ENCODE results near the gene AKIP1.
A peak's percentile ranks its signal among the peaks of the same experiment; 100 is the strongest.
"Not testable (repeated sequence)": the region's sequence is repeated elsewhere in the genome, so short reads cannot be mapped to it uniquely, and the experiment has no call there.

AKIP1 gene

DNA sequence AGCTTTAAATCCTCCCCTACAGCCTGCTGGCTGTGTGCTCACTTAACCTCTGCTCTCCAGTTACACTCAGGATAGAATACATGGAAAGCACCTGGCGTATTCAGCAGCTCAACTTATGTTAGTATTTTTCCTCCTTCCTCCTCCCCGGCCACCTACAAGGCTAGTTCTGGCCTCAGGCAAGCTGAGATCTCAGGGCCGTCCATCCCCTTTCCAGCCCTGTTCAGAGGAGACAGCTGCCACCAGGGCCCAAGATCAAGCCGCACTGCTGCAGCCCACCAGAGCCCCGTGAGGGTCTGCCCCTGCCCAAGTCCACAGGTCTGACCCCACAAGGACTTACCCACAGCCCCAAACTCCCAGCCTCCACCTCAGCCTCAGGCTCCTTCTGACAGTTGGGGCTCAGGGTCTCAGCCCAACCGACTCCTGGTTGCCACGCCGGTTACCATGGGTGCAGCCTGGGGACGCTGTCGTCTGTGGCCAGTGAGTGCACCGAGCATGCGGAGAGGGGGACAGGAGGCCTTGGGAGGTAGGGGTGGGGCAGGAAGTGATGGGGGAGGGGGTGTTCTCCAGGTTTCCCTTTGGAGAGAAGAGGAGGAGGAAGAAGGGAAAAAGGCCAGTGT, 21.7 kb downstream of the AKIP1 start, which contains the start of gene C11orf16:
C11orf16 (minus strand) TSS at position 384 of the 617 bp plus-strand sequence. CDS start 639 bp downstream, outside the sequence.
- H3K4me3 Mint-ChIP-seq, result no peak within 1 kb of the TSS
- no peak within 1 kb of the TSS for H3K27ac Mint-ChIP-seq
- H3K9me3 Mint-ChIP-seq, result no peaks in the 10 kb centered on the region
- H3K27me3 Mint-ChIP-seq, result no peaks in the 10 kb centered on the region
- no peaks in the 10 kb centered on the region for H3K36me3 Mint-ChIP-seq (ENCODE audit: low read depth)
- H3K4me1 Mint-ChIP-seq (ENCODE audit: low read depth), result no peaks in the 10 kb centered on the region

DNA sequence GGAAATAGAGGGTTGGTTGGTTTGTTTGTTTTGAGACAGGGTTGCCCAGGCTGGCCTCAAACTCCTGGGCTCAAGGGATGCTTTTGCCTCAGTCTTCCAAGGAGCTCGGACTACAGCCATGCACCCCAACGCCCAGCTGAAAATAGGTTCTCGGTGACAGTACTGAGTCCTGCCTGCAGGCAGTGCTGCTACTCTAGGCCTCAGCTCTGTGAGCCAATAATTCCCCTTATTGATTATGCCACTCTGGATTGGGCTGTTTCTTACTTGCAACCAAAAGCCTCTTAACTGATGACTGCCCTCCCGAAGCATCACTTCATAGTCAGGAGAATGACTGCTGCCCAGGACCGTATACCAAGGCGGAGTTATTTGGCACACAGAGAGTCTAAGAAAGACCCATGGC, 22.9 kb downstream of the AKIP1 start:
- Mint-ChIP-seq H3K9me3 (no peaks in the 10 kb centered on the region), H3K4me1 (ENCODE audit: low read depth) (no peaks in the 10 kb centered on the region), H3K27ac (no peak overlapping the region), H3K27me3 (no peaks in the 10 kb centered on the region), H3K36me3 (ENCODE audit: low read depth) (no peaks in the 10 kb centered on the region), H3K4me3 (no peak overlapping the region)

DNA sequence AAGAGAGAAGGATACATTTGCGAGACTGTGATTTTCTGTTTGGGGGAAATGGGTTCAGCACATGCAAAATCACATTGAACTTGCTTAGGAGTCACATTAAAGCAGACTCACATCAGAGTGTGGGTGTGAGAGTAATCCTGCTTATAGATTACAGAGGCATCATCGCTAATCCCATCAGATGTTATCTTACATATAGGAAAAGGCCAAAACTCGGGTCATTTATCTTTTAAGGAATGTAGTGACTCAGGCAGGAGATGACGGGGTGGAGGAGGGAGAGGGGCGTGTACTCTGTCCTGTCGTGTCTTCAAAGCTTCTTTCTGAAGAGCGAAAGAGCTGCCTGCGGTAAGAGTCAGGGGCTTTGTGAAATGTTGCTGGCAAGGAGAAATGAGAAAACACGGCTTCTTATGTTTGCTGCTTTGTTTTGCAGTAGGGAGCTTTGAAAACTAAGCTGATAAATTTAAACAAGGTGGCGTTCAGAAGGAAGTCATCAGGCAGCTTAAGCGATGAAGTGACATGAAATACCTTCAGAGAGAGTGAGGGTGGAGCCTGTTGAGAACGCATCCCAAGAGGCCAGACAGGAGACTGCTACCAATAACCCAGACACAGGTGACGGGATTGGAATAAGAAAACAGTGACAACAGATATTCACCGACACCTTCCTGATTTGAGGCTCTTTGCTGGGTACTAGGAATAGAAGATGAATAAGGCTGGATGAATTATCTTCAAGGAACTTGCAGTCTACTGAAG, 23.9 kb downstream of the AKIP1 start:
- Mint-ChIP-seq H3K4me3 (no peak overlapping the region), H3K9me3 (no peaks in the 10 kb centered on the region), H3K4me1 (ENCODE audit: low read depth) (no peaks in the 10 kb centered on the region), H3K27ac (no peak overlapping the region), H3K36me3 (ENCODE audit: low read depth) (no peaks in the 10 kb centered on the region), H3K27me3 (no peaks in the 10 kb centered on the region)

DNA sequence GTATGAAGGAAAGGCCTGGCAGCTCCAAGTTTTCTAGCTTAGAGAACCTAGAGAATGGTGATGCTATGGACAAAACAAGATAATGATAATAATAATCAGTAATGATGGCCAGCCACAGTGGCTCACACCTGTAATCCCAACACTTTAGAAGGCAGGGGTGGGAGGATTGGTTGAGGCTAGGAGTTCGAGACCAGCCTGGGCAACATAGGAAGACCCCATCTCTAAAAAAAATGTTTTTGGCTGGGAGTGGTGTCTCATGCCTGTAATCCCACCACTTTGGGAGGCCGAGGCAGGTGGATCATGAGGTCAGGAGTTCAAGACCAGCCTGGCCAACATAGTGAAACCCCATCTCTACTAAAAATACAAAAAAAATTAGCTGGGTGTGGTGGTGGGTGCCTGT, 24.8 kb downstream of the AKIP1 start:
- H3K9me3 Mint-ChIP-seq; H3K27me3 Mint-ChIP-seq; H3K27ac Mint-ChIP-seq; H3K4me3 Mint-ChIP-seq; H3K36me3 Mint-ChIP-seq (ENCODE audit: low read depth); H3K4me1 Mint-ChIP-seq (ENCODE audit: low read depth): not testable (repeated sequence)

DNA sequence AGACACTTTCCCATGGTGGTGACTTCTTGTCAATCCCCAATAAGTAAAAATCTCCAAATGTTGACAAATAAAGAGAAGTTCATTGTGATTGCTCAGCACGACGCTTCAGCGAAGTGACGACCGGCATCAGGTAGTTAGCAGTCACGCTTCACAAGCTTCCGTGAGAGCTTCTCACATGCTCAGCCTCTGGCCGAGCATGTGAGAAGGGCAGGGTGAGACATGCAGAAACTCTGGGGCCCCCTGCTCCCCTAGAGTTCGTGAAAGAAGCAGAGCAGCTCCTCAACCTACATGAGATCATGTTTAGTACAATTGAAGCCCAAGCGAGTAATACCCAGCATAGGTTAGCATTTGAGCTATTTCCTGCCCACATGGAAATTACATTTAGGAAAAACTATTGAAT, 26.2 kb downstream of the AKIP1 start:
- Mint-ChIP-seq H3K9me3 (no peaks in the 10 kb centered on the region), H3K4me1 (ENCODE audit: low read depth) (no peaks in the 10 kb centered on the region), H3K4me3 (no peak overlapping the region), H3K36me3 (ENCODE audit: low read depth) (no peaks in the 10 kb centered on the region), H3K27me3 (no peaks in the 10 kb centered on the region), H3K27ac (no peak overlapping the region)

DNA sequence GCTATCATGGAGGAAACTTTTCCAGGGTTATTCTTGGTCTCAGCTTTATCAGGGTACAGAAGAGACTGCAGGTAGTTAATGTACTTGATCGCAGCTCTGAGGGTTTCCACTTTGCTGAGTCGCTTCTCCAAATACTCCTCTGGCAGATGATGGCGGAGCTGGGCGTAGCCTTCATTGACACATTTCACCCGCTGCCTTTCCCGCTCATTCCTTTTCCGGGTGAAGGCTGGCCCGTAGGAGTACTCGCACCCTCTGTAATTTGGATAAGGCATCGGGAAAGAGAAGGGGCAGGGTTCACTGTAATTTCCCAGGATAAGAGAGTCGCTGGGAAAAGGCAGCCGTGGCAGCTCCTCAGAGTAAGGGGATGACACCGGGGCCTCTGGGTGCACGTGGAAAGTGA, 26.7 kb downstream of the AKIP1 start:
- Mint-ChIP-seq H3K36me3 (ENCODE audit: low read depth) (no peaks in the 10 kb centered on the region), H3K27ac (no peak overlapping the region), H3K4me1 (ENCODE audit: low read depth) (no peaks in the 10 kb centered on the region), H3K27me3 (no peaks in the 10 kb centered on the region), H3K4me3 (no peak overlapping the region), H3K9me3 (no peaks in the 10 kb centered on the region)

DNA sequence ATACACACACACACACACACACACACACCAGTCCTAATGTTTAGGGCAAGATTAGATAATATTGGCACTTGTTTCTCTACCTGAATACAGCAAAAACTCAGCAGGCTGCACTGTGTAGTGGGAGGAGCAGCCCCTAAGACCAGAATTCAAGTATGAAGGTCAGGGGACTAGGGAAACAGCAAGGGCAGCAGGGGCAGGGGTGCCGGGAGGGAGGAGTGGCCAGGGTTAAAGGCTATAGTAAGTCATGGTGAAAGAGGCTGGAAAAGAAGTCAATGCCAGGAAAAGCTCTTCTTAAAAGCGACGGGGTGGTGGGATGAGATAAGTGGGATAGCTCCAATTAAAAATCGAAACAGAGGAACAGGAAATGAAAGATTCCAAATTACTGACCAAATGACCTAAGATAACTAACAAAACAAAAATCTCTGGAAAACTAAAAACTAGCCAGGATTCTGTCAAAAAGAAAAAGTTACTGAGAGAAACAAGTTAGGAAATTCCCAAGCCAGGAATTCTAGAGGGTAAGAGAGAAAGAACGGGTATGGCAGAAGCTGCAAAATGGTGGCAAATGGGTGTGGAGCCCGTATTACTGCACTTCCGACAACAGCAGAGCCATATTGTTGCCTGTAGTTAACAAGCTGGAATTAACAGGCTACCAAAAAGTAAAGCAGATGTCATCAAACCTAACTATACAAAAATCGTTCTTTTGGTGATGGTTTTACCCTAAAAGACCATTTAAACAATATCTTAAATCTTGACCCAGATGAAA, 30.5 kb downstream of the AKIP1 start:
- Mint-ChIP-seq H3K4me3 (no peak overlapping the region), H3K9me3 (no peaks in the 10 kb centered on the region), H3K36me3 (ENCODE audit: low read depth) (peaks cover 3% of the 10 kb centered on the region), H3K27ac (no peak overlapping the region), H3K4me1 (ENCODE audit: low read depth) (no peaks in the 10 kb centered on the region), H3K27me3 (no peaks in the 10 kb centered on the region)

DNA sequence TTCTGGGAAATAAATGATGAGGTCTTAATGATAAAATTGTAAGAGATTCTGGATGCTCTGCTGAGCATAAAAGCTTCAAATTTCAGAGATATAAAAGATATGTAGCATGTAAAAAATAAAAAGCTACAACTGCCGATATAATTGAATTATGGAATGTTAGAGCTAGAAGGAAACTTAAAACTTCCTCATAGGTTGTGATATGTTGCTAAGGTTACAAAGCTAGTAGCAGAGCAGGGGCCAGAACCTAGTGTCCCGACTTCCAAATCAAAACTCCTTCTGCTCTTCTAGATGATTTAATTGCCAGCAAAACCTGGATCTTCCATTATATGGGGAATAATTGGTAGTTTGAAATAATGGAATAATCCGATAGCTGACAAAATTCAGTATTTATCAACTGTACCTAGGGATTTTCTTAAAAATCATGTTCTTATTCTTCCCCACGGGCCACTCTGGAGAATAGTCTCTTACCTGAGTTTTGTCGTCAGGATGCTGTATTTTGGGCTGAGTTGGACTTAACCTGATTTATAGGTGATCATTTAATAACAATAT, 31.6 kb downstream of the AKIP1 start, which contains the start of gene ASCL3:
ASCL3 (minus strand) TSS at position 499 of the 549 bp plus-strand sequence. CDS start 4,855 bp downstream, outside the sequence.
- no peaks in the 10 kb centered on the region for H3K9me3 Mint-ChIP-seq
- peaks cover 11% of the 10 kb centered on the region for H3K36me3 Mint-ChIP-seq (ENCODE audit: low read depth)
- H3K4me1 Mint-ChIP-seq (ENCODE audit: low read depth), result no peaks in the 10 kb centered on the region
- H3K4me3 Mint-ChIP-seq, result no peak within 1 kb of the TSS
- no peaks in the 10 kb centered on the region for H3K27me3 Mint-ChIP-seq
- no peak within 1 kb of the TSS for H3K27ac Mint-ChIP-seq

DNA sequence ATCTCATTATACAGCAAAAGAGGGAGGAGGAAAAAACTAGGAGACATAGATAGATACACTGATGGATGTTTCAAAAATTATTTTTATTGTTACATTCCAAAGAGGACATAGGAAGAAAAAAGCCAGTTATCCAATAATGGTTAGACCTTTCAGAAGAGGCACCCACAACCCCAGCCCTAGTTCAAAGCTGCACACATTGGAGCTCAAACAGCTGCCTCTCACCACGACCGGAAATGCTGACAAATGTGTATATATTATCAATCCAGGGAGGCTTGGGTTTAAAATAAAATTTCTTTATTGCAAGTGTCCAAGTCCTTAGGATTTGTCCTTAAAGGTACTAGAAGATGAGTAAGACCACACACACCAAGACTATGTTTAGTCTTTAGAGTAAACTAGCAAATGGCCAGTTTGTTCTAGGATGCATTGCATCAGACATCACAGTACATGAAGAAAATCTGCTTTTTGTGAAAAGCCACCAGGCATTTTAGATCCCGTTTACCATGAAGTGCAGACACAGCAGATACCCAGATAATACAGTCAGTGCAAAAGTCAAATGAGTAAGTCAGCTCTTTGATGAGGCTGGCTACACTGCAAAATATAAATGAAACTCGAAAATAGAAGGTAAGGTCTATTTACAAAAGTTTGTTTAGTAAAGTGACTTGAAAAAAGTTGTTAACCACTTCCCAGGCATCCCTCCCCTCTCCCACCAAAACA, 36.4 kb downstream of the AKIP1 start:
- H3K4me1 Mint-ChIP-seq (ENCODE audit: low read depth), result no peaks in the 10 kb centered on the region
- H3K27me3 Mint-ChIP-seq, result no peaks in the 10 kb centered on the region
- no peaks in the 10 kb centered on the region for H3K9me3 Mint-ChIP-seq
- no peak overlapping the region for H3K27ac Mint-ChIP-seq
- H3K36me3 Mint-ChIP-seq (ENCODE audit: low read depth), result peaks cover 36% of the 10 kb centered on the region
- no peak overlapping the region for H3K4me3 Mint-ChIP-seq

DNA sequence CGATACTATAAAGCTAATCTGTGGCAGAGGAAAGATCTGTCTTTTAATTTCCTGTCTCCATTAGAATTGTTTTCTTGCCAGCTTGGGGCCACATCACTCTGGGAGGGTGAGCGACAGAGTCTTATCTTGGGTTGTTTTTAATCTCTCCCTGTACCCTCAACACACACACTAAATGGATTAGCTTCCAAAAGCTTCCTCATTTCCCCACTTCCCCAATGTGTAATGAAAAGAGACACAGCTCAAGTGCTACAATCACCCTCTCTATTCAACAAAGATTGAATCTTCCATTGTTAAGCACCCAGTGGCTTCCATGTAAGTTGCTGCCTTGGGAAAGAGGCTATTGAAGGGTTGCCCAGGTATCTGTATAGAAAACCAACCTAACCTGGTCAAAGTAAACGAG, 37.9 kb downstream of the AKIP1 start:
- H3K4me1 Mint-ChIP-seq (ENCODE audit: low read depth), result no peaks in the 10 kb centered on the region
- H3K4me3 Mint-ChIP-seq, result no peak overlapping the region
- H3K27ac Mint-ChIP-seq, result no peak overlapping the region
- no peaks in the 10 kb centered on the region for H3K9me3 Mint-ChIP-seq
- H3K27me3 Mint-ChIP-seq, result no peaks in the 10 kb centered on the region
- peaks cover 51% of the 10 kb centered on the region for H3K36me3 Mint-ChIP-seq (ENCODE audit: low read depth)

DNA sequence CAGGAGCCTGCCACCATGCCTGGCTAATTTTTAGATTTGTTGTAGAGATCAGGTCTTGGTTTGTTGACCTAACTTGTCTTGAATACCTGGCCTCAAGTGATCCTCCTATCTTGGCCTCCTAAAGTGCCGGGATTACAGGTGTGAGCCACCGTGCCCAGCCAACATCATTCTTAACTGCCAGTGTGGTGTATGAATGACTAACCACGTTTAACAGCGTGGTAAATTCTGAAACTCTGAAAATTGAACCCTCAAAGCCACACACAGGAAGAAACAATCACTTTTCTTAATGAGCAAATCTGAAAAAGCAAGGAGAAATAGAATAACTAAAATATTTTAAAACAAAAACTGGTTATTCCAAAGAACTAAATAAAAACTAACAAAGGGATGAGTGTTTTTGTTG, 45.9 kb downstream of the AKIP1 start:
- H3K4me1 Mint-ChIP-seq (ENCODE audit: low read depth), result peaks cover 25% of the 10 kb centered on the region
- no peaks in the 10 kb centered on the region for H3K9me3 Mint-ChIP-seq
- H3K4me3 Mint-ChIP-seq, result no peak overlapping the region
- H3K36me3 Mint-ChIP-seq (ENCODE audit: low read depth), result peaks cover 40% of the 10 kb centered on the region
- H3K27ac Mint-ChIP-seq, result no peak overlapping the region
- no peaks in the 10 kb centered on the region for H3K27me3 Mint-ChIP-seq

DNA sequence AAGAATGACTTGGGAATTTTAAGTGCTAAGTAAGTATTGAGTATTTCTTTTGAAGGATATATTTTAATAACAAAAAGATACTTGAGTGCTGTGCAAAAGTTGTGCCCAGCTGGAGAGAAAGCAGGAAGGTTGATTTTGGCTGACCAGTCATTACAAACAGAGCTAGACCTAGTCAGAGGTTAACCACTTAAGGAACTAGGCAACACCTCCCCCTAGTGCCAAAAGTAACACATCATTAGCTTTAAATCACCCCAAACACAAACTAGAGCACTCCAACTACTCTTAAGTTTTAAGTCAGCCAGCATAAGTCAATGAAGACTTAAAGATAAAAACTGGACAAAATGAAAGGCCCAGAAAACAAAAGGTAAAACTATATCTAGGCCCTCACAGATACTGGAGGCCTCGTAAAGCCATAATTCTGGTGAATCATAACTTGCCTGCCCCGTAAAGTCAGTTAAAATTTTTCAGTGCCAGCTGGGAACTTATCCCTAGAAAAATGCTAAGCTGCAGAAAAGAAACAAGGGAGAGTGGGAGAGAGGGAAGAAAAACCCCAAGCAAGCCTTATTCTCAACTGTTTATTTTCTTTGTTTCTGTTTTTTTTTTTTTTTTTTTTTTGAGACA, 48.7 kb downstream of the AKIP1 start:
- peaks cover 21% of the 10 kb centered on the region for H3K36me3 Mint-ChIP-seq (ENCODE audit: low read depth)
- H3K9me3 Mint-ChIP-seq, result no peaks in the 10 kb centered on the region
- no peak overlapping the region for H3K4me3 Mint-ChIP-seq
- H3K27ac Mint-ChIP-seq, result no peak overlapping the region
- no peaks in the 10 kb centered on the region for H3K27me3 Mint-ChIP-seq
- peaks cover 38% of the 10 kb centered on the region for H3K4me1 Mint-ChIP-seq (ENCODE audit: low read depth)

DNA sequence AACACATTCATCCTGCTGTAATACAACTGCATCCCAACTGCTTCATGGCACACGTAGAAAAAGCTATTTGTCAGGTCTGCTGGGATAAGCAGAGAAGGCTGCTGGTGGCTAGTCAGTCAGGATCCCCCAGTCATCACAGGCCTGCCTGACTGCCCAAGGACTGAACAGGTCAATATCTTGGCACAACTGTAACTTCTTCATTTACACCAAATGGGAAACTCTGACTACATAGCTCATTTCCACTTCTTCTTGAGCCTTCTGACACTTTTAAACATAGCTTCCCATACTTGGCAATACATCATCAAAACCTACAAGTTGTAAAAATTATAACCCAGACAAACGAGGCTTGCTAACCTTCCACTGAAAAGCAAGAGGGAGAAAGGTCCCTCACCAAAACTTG, 50.4 kb downstream of the AKIP1 start:
- H3K4me1 Mint-ChIP-seq (ENCODE audit: low read depth), result peaks cover 49% of the 10 kb centered on the region
- H3K4me3 Mint-ChIP-seq, result no peak overlapping the region
- H3K27me3 Mint-ChIP-seq, result no peaks in the 10 kb centered on the region
- H3K36me3 Mint-ChIP-seq (ENCODE audit: low read depth), result peaks cover 10% of the 10 kb centered on the region
- H3K9me3 Mint-ChIP-seq, result no peaks in the 10 kb centered on the region
- no peak overlapping the region for H3K27ac Mint-ChIP-seq

DNA sequence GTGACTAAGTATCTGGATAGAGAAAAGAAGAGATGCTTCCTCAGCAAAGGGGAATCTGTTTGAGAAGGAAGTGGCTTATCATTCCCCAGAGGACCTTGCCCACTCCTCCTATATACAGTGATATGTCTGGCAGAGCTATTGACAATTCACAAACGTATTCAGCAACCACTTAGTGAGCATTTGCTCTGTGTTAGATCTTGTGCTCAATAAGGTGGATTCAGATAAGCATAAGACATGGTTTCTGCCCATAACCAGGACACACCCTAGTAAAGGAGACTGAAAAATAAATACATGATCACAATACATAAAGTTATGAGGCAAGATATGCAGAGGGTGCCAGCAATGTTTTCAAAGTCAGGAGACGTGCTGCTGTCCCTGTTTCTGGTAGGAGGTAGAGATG, 51.9 kb downstream of the AKIP1 start:
- peaks cover 41% of the 10 kb centered on the region for H3K4me1 Mint-ChIP-seq (ENCODE audit: low read depth)
- no peaks in the 10 kb centered on the region for H3K36me3 Mint-ChIP-seq (ENCODE audit: low read depth)
- H3K27me3 Mint-ChIP-seq, result no peaks in the 10 kb centered on the region
- peak overlapping the region; percentile 43 for H3K27ac Mint-ChIP-seq
- H3K4me3 Mint-ChIP-seq, result peak overlapping the region; percentile 93
- H3K9me3 Mint-ChIP-seq, result no peaks in the 10 kb centered on the region

Measured in stimulated activated naive CD8-positive, alpha-beta T cell treated with anti-CD3 and anti-CD28 coated beads, Interleukin-15, Interleukin-2, amounts not matched to agents 100 ng/mL and 50 ng/mL, for 24 hours (primary cell).